ENCODE data around the gene CUL4A. TPM values are rescaled to one million over a fixed set of nuclear protein-coding genes. Genes with fewer than 3 reads are reported as not detected.

Gene CUL4A
- total RNA-seq, 6 donors from 2014 or later: 54.4 to 346 (median 129) TPM

- Histone ChIP-seq H3K27ac (no peak overlapping the region), H3K27me3 (no peaks in the 10 kb centered on the region), H3K9me3 (no peaks in the 10 kb centered on the region), H3K4me1 (peaks cover 16 to 37% (median 28%) of the 10 kb centered on the region in 4 donors), H3K36me3 (peaks cover 0 to 3% (median 0%) of the 10 kb centered on the region in 4 donors), H3K4me3 (no peak overlapping the region)
- no peak for TF ChIP-seq POLR2A (IDR thresholded peaks at IDR 0.05)
- TF ChIP-seq EP300 (IDR thresholded peaks at IDR 0.05): no peak
- TF ChIP-seq POLR2AphosphoS5 (IDR thresholded peaks at IDR 0.05): no peak
- no peak for TF ChIP-seq CTCF (IDR thresholded peaks at IDR 0.05)
- ATAC-seq (ENCODE audit: low FRiP score in 2 of 2): no peak
- WGBS, 2 donors: 70 to 75% methylated on average over 7 of the region's 7 CpGs
- DNase-seq: no peak
These were observed 90.5 kb downstream of the CUL4A start for GRCh38 chr13:113299951-113300350.

GRCh38 chr13:113302986-113303385 lies 93.6 kb downstream of the CUL4A start:
- no peaks in the 10 kb centered on the region for H3K27me3 ChIP-seq
- DNase-seq (no peak), ATAC-seq (ENCODE audit: low FRiP score in 2 of 2) (no peak)
- H3K27ac ChIP-seq: no peak overlapping the region
- H3K4me1 ChIP-seq: peaks cover 12 to 23% (median 17%) of the 10 kb centered on the region in 4 donors
- TF ChIP-seq POLR2AphosphoS5 (IDR thresholded peaks at IDR 0.05): no peak
- no peak for TF ChIP-seq POLR2A (IDR thresholded peaks at IDR 0.05)
- TF ChIP-seq EP300 (IDR thresholded peaks at IDR 0.05): no peak
- TF ChIP-seq CTCF (IDR thresholded peaks at IDR 0.05): no peak
- WGBS, 2 donors: 89 to 100% methylated on average over 4 to 7 of the region's 7 CpGs
- peaks cover 0 to 10% (median 0%) of the 10 kb centered on the region in 4 donors for H3K36me3 ChIP-seq
- H3K9me3 ChIP-seq: no peaks in the 10 kb centered on the region
- H3K4me3 ChIP-seq: no peak overlapping the region

GRCh38 chr13:113304121-113304520 lies 94.7 kb downstream of the CUL4A start:
- WGBS, 2 donors: 83 to 91% methylated on average over 7 of the region's 7 CpGs
- H3K4me3 ChIP-seq: no peak overlapping the region
- no peak overlapping the region for H3K27ac ChIP-seq
- ATAC-seq (ENCODE audit: low FRiP score in 2 of 2): no peak
- H3K9me3 ChIP-seq: no peaks in the 10 kb centered on the region
- H3K4me1 ChIP-seq: peaks cover under 1 to 11% (median 7%) of the 10 kb centered on the region in 4 donors
- TF ChIP-seq POLR2AphosphoS5 (IDR thresholded peaks at IDR 0.05) (no peak), EP300 (IDR thresholded peaks at IDR 0.05) (no peak), POLR2A (IDR thresholded peaks at IDR 0.05) (no peak), CTCF (IDR thresholded peaks at IDR 0.05) (no peak)
- H3K27me3 ChIP-seq: no peaks in the 10 kb centered on the region
- no peak for DNase-seq
- peaks cover 0 to 17% (median 2%) of the 10 kb centered on the region in 4 donors for H3K36me3 ChIP-seq

- Histone ChIP-seq H3K4me1 (peaks cover 0 to under 1% (median 0%) of the 10 kb centered on the region in 4 donors), H3K9me3 (no peaks in the 10 kb centered on the region), H3K27me3 (no peaks in the 10 kb centered on the region), H3K36me3 (peaks cover 7 to 28% (median 10%) of the 10 kb centered on the region in 4 donors), H3K27ac (no peak overlapping the region), H3K4me3 (no peak overlapping the region)
- WGBS, 2 donors: 62% methylated on average over 7 of the region's 7 CpGs
- TF ChIP-seq CTCF (IDR thresholded peaks at IDR 0.05) (no peak), POLR2AphosphoS5 (IDR thresholded peaks at IDR 0.05) (no peak), EP300 (IDR thresholded peaks at IDR 0.05) (no peak), POLR2A (IDR thresholded peaks at IDR 0.05) (no peak)
- DNase-seq (no peak), ATAC-seq (ENCODE audit: low FRiP score in 2 of 2) (no peak)
These were observed 95.8 kb downstream of the CUL4A start for GRCh38 chr13:113305208-113305607.

- Histone ChIP-seq H3K4me3 (no peak overlapping the region), H3K27me3 (no peaks in the 10 kb centered on the region), H3K4me1 (no peaks in the 10 kb centered on the region), H3K9me3 (no peaks in the 10 kb centered on the region), H3K36me3 (peaks cover 21 to 51% (median 32%) of the 10 kb centered on the region in 4 donors), H3K27ac (no peak overlapping the region)
- ATAC-seq (ENCODE audit: low FRiP score in 2 of 2) (no peak), DNase-seq (no peak)
- no peak for TF ChIP-seq EP300 (IDR thresholded peaks at IDR 0.05)
- TF ChIP-seq POLR2A (IDR thresholded peaks at IDR 0.05): no peak
- no peak for TF ChIP-seq POLR2AphosphoS5 (IDR thresholded peaks at IDR 0.05)
- no peak for TF ChIP-seq CTCF (IDR thresholded peaks at IDR 0.05)
These were observed 98.1 kb downstream of the CUL4A start for GRCh38 chr13:113307491-113307890.

Data from upper lobe of left lung (tissue), 6 donors.